HS-5 (cell line): ENCODE results near the gene WWOX.

Experiments used
- DNase-seq: peaks from one replicate; pipeline ENCODE4 v3.0.0-alpha.2; 2012; ENCODE audit warnings: low read depth

The WWOX gene

DNA sequence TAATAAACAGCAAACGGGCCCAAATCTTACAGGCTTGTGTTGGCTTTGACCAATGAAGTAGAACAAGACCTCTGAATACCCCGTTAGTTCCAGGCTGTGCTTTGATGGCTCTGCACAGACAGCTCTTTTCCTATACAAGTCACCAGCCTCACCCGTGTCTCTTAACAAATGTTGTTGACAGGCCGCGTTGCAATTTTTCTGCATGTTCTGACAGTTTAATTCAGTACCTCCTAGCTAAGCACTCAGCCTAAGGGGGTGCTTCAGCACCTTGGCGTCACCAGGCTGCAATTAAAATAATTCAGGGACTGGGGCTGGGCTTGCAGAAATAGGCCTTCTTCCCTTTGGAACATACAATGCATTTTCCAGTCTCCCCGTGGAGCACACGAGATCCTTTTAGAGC is 1001.0 kb downstream of the WWOX start:
- no peak for DNase-seq

DNA sequence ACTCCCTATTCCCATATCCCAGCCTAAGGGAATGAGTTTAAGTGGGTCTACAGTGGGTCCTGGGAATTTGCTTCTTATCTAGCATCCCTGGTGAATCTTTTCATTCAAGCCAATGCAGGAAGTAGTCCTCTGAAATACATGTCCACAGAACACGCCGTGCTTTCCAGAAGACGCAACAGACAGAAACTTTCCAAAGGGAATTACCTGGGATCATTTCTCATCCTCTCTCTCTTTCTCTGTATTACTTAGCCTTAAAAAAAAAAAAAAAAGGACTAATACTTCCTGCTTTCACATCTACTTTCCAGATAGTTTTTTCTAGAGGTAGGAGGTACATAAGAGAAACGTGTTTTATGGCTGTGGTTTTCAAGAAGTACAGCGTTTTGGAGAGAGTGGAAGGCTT is 1002.0 kb downstream of the WWOX start:
- DNase-seq: no peak

DNA sequence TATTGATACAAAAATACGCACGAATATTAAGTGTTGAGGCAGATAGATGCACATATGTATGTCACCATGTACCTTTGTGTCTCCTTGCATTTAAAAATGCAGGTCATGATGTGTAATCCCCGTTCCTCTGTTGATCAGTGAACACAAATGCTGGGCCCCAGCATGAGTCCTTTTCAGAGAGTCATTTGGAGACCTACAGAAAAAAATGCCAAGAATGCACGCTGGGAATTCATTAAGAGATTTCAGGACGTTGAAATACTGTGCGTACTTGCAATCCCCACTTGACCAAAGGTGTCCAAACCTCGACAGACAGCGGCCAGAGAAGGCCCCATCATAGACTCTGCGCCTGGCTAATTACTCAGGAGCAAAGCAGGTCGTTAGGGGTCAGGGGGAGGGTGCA is 1005.1 kb downstream of the WWOX start:
- no peak for DNase-seq

DNA sequence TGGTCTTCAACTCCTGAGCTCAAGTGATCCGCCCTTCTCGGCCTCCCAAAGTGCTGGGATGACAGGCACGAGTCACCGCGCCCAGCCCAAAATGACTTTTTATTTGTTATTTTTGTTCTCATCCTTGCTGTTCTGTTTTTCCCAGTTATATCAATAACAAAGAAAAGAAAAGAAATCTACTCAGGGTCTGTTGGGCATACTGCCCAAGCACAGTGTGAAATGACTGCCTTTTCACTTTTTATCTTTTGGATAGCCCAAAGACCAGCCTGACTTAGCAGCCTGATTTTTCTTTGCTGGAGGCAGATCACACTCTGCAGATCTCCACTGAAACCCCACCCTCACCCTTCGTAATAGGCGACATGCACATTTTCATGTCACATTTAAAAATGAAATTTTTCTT is 1007.8 kb downstream of the WWOX start:
- no peak for DNase-seq

DNA sequence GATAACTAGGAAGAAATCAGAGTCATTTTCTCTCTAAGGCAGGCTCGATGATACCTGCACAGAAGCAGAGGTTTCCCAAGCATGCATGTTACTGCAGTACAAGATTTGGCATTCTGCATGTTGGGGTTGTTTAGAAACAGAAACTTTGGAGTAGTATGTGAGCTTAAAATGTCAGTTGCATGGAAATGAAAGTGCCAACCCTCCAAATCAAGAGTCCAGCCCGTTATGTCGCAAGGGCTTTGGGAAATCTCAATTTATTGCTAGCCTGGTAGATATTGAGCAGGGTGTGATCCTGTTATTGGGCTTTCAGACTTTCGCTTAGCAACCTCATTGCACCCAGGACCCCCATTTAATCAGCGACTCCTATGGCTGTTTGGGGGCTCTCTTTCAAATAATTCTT is 1010.3 kb downstream of the WWOX start:
- no peak for DNase-seq

DNA sequence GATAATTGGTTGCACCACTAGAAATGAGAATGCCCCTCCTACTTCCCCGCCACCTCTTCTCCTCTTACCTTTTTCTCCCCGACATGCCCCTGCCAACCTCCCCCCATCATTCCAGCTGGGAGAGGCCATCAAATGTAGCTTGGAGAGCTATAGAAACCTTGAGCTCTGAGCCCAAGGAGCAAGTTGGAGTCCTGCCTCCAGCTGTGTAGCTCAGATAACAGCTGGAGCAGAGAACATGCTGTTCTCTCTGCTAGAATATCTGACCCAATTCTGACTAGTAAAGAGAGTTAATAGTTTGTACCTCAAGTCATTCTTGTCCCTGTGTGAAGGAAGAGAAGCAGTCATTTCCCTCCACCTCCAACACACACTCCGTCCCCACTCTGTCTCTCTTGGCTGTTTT is 1010.8 kb downstream of the WWOX start:
- no peak for DNase-seq

DNA sequence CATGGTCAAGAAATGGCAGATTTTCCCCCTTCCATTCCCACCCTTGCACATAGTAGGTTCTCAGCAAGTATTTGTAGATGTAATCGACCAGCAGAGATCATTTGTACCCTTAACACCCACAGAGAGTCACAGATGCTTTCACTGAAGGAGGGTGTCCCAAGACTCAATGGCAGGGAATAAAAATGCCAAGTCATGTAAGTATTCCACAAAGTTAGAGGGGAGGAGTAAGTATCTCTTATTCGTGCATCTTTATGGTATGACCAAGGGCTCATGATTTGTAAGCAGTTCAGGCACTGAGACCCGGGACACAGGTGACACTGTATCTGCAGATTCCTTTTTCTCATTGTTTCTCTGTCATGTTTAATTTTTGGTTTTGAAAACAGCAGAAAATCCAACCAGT is 1011.5 kb downstream of the WWOX start:
- DNase-seq: no peak

DNA sequence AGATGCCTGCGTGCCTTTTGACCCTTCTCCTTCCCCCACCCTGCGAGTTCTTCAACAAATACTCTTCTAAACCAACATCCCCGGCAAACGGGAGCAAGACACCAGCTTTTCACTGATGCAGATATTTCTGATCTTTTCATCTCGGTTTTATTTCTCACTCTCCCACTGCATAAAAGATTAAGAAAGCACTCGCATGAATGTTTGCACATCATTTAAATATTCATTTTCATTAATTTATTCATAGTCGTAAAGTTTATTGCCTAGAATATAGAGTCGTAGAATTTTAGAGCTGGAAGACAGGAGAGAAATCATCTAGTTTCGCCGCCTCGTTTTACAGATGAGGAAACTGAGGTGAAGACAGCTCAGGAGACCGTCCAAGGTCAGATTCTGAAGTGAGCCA is 1013.0 kb downstream of the WWOX start:
- no peak for DNase-seq

DNA sequence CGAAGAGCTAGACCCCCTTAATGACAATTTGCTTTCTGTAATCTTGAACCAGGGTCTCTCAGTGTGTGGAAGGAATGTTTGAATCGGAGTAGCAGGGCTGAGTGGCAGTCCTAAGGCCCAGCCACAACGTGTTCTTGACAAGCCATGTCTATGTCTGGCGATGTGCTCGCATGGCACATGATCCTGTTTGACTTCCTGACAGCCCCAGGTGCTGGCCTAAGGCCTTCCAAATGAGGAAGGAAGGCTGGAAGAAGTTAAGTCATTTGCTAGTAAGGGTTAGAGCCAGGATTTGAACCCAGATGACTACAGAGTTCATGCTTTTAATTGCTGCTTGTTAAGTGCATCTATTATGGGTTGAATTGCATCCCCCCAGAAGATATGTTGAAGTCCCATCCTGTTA is 1014.4 kb downstream of the WWOX start:
- DNase-seq: no peak

DNA sequence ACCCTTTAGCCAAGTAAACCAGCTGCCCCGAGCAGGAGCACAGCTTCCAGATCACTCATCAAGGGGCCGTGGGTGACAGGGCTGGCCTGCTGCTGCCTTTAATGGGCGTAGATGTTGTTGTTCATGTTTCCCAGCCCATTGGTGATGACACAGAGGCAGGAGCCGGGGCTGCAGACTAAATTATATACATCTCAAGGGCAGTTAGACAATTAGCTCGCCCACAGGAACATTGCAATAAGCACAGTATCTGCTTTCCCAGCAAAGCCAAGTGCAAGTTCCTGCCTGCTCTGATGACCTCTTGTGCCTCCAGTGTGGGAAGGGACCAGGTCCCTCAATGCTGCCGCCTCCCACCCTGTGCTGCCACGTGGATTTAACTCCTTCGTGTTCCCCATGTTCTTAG is 1015.3 kb downstream of the WWOX start:
- no peak for DNase-seq

DNA sequence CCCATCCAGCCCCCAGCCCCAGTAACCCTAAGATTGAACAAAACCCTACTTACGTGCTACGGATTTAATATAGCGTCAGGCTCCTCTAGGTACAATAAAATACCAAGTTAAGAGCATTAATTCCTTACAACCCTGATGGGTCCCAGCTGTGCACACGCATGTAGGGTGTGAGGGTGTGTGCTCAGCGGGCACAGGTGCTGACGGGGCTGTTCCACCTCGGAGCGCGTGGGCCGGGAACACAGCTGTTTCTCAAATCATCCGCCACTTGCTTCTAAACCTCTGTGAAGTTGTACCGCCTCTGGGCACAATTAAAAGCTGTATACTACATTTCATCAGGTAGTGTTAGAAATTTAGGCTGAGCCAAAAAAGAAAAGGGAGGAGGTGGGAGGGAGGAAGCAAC is 1022.5 kb downstream of the WWOX start:
- DNase-seq: no peak

DNA sequence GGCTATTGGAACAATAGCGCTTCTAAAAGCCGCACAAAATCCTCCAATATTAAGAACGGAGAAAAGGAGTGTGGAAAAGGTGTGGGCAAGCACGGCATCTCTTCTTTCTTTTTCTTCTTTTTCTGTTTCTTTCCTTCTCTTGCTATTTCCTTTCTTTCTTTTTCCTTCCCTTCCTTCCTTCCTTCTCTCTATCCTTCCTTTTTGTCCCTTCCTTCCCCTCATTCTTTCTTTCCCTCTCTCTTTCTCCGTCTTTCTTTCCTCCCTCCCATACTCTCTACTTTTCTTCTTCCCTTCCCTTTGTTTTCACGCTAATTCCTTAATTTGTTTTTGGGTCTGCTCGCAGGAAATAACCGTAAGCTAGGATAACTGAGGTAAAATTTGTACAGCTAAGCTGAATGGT is 1022.9 kb downstream of the WWOX start:
- no peak for DNase-seq

DNA sequence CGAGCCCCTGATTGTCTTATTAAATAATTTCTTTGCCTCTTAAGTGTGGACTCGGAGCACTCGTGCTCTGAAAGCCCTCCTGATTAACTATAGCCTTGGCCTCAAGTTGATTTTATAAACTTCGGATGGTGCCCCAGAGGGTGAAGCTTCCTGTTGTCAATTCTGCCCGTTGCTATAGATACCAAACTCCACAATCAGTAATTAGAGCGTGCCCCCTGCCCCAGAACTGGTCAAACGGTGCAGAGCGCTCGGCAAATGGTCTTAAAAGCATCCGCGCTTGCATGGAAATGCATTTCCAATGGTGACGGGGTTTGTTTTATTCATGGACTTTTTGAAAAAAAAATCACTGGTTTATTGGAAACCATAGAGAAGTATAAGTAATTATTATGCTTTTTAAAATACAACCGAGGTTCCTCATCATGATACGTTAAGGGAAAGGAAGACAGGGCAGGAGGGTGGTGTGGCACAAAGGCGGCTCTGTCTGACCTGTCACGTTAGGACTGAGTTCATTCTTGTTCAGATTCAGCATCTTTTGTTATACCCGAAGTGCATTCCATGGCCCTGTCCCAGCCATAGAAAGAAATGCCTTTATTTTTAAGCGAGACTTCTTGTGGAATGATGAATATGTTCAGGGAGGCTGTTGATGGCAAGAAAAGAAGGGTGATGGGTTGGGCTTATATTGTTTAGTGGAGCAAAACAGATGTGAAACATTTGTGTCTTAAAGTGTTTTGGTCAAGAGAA is 1024.7 kb downstream of the WWOX start:
- DNase-seq: no peak

DNA sequence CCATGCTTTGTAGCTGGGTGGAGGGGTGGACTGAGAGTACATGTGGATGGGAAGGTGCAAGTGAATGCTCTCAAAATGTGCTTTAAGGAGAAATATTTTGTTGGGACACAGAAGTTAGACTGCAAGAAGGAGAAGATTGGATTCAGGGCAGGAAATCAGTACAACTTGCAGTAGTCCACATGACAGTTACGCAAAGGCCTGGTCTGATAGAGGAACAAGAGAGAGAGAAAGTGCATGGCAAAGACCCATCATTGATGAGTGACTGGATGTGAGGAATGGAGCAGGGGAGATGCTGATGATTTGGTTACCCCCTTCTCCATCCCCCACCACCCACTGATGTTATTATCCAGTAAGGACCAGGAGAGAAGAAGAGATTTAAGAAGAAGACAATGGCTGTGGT is 1028.3 kb downstream of the WWOX start:
- no peak for DNase-seq

DNA sequence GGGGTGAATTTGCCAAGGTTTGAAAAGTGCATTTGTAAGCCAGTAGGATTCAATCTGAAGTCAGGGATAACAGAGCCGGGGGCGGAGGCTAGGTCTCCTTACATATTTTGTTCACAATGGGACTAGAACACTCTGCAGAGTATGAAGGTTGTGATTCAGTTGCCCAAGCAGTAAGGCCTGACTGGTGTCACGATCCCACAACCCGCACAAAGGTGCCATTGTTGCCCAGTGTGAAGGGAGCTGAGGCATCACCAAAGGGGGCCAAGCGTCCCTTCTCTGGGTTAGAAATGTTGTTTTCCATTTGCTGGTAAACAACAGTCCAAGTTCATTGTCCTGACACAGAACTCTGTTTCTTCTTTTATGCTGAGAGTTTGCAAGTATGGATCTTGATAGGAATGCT is 1029.3 kb downstream of the WWOX start:
- no peak for DNase-seq

DNA sequence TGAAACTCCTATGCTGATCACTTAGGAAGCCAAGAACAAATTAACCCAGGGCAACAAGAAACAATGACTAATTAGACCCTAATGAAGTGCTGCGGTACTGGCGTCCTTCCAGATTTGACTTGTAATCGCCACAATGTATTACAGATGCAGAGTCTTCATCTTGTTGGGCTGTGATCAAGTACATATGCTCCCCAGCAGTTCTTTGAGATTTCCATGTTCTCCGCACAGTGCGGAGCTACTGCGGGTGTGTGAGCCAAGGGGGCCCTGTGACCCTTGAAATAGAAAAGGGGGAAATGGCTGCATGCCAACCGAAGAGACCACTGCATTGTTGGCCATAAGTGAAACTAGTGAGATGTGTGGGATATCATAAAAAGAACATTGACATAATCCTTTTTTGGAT is 1031.2 kb downstream of the WWOX start:
- DNase-seq: no peak

DNA sequence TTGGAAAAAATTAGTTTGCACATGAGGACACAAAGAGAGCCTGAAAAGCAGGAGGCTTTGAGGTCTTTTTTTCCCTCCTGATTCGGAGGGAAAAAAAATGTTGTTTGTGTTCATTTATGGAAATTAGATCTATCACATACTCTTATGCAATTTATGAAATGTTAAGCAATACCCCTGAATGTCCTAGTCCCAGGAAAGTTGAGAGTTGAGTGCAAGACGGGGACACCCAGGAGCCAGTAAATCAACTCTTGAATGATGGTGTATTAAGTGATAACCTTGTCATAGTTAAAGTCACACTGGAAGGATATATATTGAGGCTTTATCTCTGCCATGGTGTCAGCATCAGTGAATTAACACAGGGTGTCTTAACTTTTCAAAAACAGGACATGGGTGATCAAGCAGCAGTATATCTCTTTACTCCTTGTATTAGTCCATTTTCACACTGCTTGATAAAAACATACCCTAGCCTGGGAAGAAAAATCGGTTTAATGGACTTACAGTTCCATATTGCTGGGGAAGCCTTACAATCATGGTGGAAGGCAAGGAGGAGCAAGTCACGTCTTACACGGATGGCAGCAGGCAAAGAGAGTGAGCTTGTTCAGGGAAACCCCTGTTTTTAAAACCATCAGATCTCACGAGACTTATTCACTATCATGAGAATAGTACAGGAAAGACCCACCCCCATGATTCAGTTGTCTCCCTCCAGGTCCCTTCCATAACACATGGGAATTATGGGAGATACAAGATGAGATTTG is 1032.0 kb downstream of the WWOX start:
- DNase-seq: no peak

DNA sequence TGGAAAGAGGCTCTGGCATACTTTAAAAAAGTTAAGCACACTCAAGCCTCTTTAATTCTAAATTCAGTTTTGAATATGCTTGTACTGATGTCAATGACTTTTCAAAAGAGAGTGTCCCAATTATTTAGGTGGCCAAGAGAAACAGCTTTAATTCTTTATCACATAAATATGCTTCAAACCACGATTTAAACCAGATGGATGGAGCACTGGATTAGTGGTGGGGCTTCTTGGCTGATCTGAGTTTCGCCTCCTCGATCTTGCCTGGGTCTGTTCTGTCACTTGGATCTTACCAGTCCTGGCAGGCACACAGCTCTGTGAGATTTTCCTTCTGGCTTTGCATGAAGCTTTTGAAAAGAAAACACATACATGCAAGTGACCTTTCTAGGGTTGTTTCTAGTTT is 1033.2 kb downstream of the WWOX start:
- DNase-seq: no peak

DNA sequence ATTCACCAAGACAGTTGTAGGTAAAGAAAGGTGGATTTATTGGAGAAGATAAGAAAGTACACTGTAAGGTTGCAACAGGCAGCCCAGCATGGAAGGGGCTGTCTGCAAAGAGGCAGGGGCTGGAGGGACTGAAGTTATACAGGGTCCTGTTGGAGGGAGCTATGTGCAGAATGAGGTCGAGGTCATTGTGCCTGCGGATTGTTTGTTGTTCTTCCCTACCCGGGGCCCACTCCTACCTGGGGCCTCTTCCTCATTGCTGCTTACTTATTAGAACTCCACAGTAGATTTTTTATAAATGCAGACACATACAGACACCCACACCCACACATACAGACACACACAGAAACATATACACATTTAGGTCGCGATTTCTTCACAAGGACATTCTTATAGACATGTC is 1034.8 kb downstream of the WWOX start:
- no peak for DNase-seq

DNA sequence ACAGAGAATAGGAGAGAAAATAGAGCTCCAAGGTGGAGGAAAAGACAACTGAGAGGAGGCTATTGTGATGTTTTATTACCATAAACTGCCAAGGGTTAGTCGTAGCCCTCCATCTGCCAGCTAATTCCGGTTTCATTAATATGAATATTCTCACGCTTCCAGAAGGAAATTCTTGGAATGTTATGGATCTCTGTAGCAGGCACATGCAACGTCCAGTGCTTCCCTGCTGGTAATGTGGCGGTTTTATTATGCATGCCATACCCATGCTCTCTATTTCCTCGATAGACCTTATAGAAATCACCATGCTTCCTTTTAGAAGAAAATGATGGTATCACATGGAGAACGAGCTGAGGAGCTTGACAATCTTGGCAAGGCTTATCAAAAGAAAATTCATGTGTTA is 1037.5 kb downstream of the WWOX start:
- DNase-seq: no peak

DNA sequence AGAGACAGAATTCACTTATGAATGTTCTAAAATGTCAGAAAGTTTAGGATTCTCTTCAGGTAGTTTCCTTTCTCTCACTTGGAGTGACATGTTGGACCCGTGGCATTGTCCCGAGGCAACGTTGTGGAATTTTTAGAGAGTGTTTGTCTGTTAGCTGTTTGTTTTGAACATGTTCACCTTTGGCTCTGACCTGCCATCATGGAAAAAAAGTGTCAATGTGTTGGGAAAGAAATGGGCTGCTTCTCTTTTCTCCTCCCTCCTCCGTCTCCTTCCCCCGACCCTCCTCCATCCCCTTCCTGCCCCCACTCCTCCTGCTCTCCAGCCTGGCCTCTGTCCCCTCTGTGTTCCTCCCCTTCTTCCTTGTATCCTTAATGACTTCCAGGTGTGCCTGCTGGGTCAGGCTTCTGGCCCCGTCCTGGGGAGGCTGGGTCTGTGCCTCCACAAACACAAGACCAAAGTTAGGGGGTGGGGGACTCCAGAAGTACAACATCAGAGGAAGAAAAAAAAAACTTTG is 1038.0 kb downstream of the WWOX start:
- no peak for DNase-seq

DNA sequence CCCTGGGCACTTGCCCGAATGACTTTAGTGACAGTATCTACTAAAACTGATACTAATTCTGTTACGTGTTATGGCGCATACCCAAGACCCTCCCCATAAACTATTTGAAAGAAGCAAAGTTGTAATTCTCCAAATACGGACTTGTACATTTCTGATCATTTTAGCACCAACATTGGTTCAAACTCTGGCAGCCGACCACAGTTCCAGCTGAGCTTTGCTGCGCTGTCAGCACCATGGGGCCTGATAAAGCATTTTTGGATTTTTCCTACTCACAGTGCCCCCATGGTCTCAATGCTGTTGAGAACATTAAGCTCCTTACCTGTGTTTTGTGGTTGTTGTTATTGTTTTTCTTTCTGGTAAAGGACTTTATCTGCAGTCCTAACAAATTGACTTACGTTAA is 1040.3 kb downstream of the WWOX start:
- DNase-seq: no peak

DNA sequence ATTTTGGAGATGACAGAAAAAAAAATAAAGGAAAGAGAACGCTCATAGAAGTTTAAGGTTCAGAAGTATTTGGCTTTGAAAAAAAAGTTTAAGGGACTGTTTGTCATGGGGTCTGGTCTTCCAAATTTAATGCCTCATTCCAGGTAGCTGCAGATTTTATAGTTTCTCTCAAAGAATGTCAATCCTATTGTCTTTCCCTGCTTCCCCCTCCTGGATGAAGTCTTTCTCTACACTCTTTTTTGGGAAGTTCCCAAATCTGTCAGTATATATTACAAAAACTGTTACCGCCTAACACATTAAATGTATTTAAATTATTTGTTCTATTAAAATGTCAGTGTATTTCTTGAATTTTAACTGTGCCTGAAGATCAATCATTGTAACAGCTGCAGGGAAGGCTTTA is 1043.6 kb downstream of the WWOX start:
- no peak for DNase-seq

DNA sequence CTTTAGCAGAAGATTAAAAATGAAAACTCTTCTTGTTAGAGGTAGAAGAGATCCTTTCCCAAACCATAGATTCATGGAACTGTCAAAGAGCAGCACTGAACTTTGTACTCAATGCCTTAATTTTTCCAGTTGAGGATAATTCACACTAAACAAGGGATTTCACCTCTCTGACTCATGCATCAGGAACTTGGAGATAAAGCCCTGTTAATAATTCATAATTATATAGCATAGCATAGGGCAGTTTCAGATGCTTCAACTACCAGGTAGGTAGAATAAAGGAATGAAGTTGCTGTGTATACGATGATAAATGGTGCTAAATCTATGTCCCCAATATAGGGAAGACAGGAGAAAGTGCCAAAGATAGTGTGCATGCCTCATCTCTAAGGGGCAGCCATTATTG is 1050.7 kb downstream of the WWOX start:
- no peak for DNase-seq
